Endothelial cell of umbilical vein (primary cell): ENCODE data around the gene ARL6IP6. TPM values are rescaled to one million over a fixed set of nuclear protein-coding genes. Genes with fewer than 3 reads are reported as not detected.

Experiments used
- BruUV-seq: library from RNA; stranded (reverse); fragments of 400-500 nt; replicated peaks from 2 replicates; lab custom pipeline; 2021; lab: Mats Ljungman, UMichigan
- CTCF ChIA-PET: fragments of 300-600, 350-600 bp; sonication (Branson Sonifier 250); formaldehyde crosslinking; loops from one replicate; lab custom pipeline; 2021; ENCODE audit warnings: antibody characterized with exemption, inconsistent platforms; lab: Charles Lee
- POLR2A ChIA-PET: fragments of 300-600, 350-600 bp; sonication (Branson Sonifier 250); formaldehyde crosslinking; loops from one replicate; lab custom pipeline; 2021; ENCODE audit warnings: antibody characterized with exemption, inconsistent platforms; lab: Charles Lee
- DNase-seq: peaks from one replicate; pipeline ENCODE4 v3.0.0-alpha.2; 2011; ENCODE audit warnings: low read depth, low spot score
- FAIRE-seq: peaks from 2 replicates; lab custom pipeline; 2011; peaks lifted over from hg19 to GRCh38; lab: Jason Lieb, UNC
- H2AFZ ChIP-seq: 2 replicates; pipeline ENCODE4 v1.6.0; 2012; ENCODE audit warnings: low read depth, low read length, control low read depth, inconsistent platforms
- H3K27ac ChIP-seq: 2 replicates; pipeline ENCODE4 v1.5.1; 2011; ENCODE audit warnings: low read depth, mild to moderate bottlenecking, control low read depth, low read length, moderate library complexity; ENCODE audit not compliant: insufficient read depth
- H3K27me3 ChIP-seq, 2 experiments: 2 replicates each; pipeline versions ENCODE4 v1.6.0 to v1.6.1; 2011; ENCODE audit warnings: low read length in 2 of 2, mixed read lengths in 1 of 2; ENCODE audit not compliant: control insufficient read depth in 2 of 2, insufficient read depth in 2 of 2
- H3K36me3 ChIP-seq, 2 experiments: 2 replicates in 1 of 2; 3 replicates in 1 of 2; pipeline ENCODE4 v1.5.1; 2011; ENCODE audit warnings: low read length in 2 of 2, mild to moderate bottlenecking in 1 of 2, moderate library complexity in 1 of 2; ENCODE audit not compliant: control insufficient read depth in 2 of 2, insufficient read depth in 2 of 2; ENCODE audit errors: extremely low read depth in 1 of 2
- H3K4me1 ChIP-seq: 3 replicates; pipeline ENCODE4 v1.5.1; 2011; ENCODE audit warnings: mild to moderate bottlenecking, low read length; ENCODE audit not compliant: control insufficient read depth, insufficient read depth; ENCODE audit errors: extremely low read depth
- H3K4me2 ChIP-seq: 2 replicates; pipeline ENCODE4 v1.6.1; 2011; ENCODE audit warnings: low read length, control low read depth, mixed read lengths; ENCODE audit not compliant: insufficient read depth
- H3K4me3 ChIP-seq, 3 experiments: fragments of 200-600 bp in 1 of 3; sonication (generic), shearing (Covaris generic) in 1 of 3; replicated peaks in 1 of 3; 2 replicates each; pipeline ENCODE4 v1.5.1; 2011 to 2016; ENCODE audit warnings: control low read depth in 3 of 3, low read length in 3 of 3, mild to moderate bottlenecking in 2 of 3, inconsistent platforms in 1 of 3, low read depth in 1 of 3, moderate library complexity in 1 of 3; ENCODE audit not compliant: insufficient read depth in 1 of 3
- H3K79me2 ChIP-seq: 2 replicates; pipeline ENCODE4 v1.6.0; 2012; ENCODE audit warnings: low read length, inconsistent platforms; ENCODE audit not compliant: control insufficient read depth, insufficient read depth
- H3K9ac ChIP-seq: replicated peaks from 2 replicates; pipeline ENCODE3; 2011; ENCODE audit warnings: low read length, control low read depth; ENCODE audit not compliant: insufficient read depth; ENCODE audit errors: extremely low read depth
- H3K9me1 ChIP-seq: replicated peaks from 3 replicates; pipeline ENCODE4 v1.6.0; 2011; ENCODE audit warnings: mild to moderate bottlenecking, low read length; ENCODE audit not compliant: control insufficient read depth, insufficient read depth; ENCODE audit errors: extremely low read depth
- H3K9me3 ChIP-seq: replicated peaks from 2 replicates; pipeline ENCODE4 v1.5.1; 2012; ENCODE audit warnings: low read length, inconsistent platforms; ENCODE audit not compliant: control insufficient read depth, insufficient read depth
- H4K20me1 ChIP-seq: replicated peaks from 2 replicates; pipeline ENCODE3; 2011; ENCODE audit warnings: mild to moderate bottlenecking, low read length; ENCODE audit not compliant: control insufficient read depth, insufficient read depth; ENCODE audit errors: extremely low read depth
- CTCF ChIP-seq, 2 donors: IDR thresholded peaks; 1 replicate in 1 of 2; 2 replicates in 1 of 2; pipeline ENCODE4 v1.5.1; 2011; ENCODE audit warnings: low read length in 2 of 2, mild to moderate bottlenecking in 2 of 2, moderate library complexity in 2 of 2, control low read depth in 1 of 2, inconsistent platforms in 1 of 2, low read depth in 1 of 2; ENCODE audit not compliant: insufficient read depth in 1 of 2; ENCODE audit errors: extremely low read depth in 1 of 2
- EZH2 ChIP-seq: IDR thresholded peaks from 2 replicates; pipeline ENCODE4 v1.6.1; 2012; ENCODE audit warnings: borderline replicate concordance, low read depth, mild to moderate bottlenecking, moderate library complexity, low read length, inconsistent platforms; ENCODE audit not compliant: severe bottlenecking
- FOS ChIP-seq: IDR thresholded peaks from 2 replicates; pipeline ENCODE4 v1.6.1; 2011; ENCODE audit warnings: mild to moderate bottlenecking, low read length, moderate library complexity, borderline replicate concordance; ENCODE audit not compliant: insufficient read depth
- GATA2 ChIP-seq: IDR thresholded peaks from 2 replicates; pipeline ENCODE4 v1.7.0; 2011; ENCODE audit warnings: low read depth, mild to moderate bottlenecking, moderate library complexity, mixed read lengths, low read length; ENCODE audit not compliant: insufficient read length, insufficient read depth
- JUN ChIP-seq: IDR thresholded peaks from 2 replicates; pipeline ENCODE4 v1.6.1; 2011; ENCODE audit warnings: borderline replicate concordance, low read depth; ENCODE audit not compliant: insufficient read length, insufficient read depth
- MAX ChIP-seq: IDR thresholded peaks from 2 replicates; pipeline ENCODE4 v1.6.1; 2011; ENCODE audit not compliant: insufficient read depth, insufficient read length
- MYC ChIP-seq: IDR thresholded peaks from one replicate; pipeline ENCODE4 v1.6.1; 2011; ENCODE audit warnings: mild to moderate bottlenecking, low read depth, low read length
- POLR2A ChIP-seq: IDR thresholded peaks from 2 replicates; pipeline ENCODE4 v1.6.1; 2012; ENCODE audit warnings: low read depth, mild to moderate bottlenecking, control low read depth, low read length
- POLR2AphosphoS5 ChIP-seq: IDR thresholded peaks from 2 replicates; pipeline ENCODE4 v1.6.1; 2012; ENCODE audit warnings: low read depth, mild to moderate bottlenecking, control low read depth, low read length, moderate library complexity; ENCODE audit not compliant: insufficient read depth
- dilution Hi-C: fragments of 300-500 bp; cut with MboI; formaldehyde crosslinking; loops from one replicate; pipeline ENCODE4 v1.15.0; 2019; ENCODE audit warnings: low sequenced_read_pairs; ENCODE audit not compliant: extremely low pct_ligation_motif_present
- intact Hi-C: fragments of 100-400 bp; cut with micrococcal nuclease; formaldehyde crosslinking; loops from one replicate; pipeline ENCODE4 v1.10.0; 2022
- polyA plus RNA-seq, 4 experiments: library from polyadenylated mRNA; depleted of rRNA in 3 of 4; stranded (reverse) in 3 of 4; unstranded in 1 of 4; fragments of >200 nt; gene quantifications; 2 replicates each; pipeline versions ENCODE4 v1.2.1 to v1.2.3, GENCODE V29; 2011 to 2012; ENCODE audit warnings: missing spikeins in 1 of 4
- total RNA-seq: library from RNA; stranded (reverse); gene quantifications from 2 replicates; pipeline ENCODE4 v1.2.3, GENCODE V29; 2021

The ARL6IP6 gene
- total and polyA plus RNA-seq, 2 donors (not counting 3 experiments of a cell fraction or from before 2014, with no cell fraction given) = 36.5 to 57.8 TPM

GRCh38 chr2:152682663-152683062 lies 35.8 kb upstream of the ARL6IP6 start:
- ChIA-PET CTCF (no interaction called here), POLR2A (no interaction called here)
- Histone ChIP-seq H3K27ac (no peak overlapping the region), H3K36me3 (no peaks in the 10 kb centered on the region), H3K9me3 (no peaks in the 10 kb centered on the region), H3K9ac (no peak overlapping the region), H3K79me2 (peaks cover 49% of the 10 kb centered on the region), H3K4me1 (no peaks in the 10 kb centered on the region), H4K20me1 (peaks cover 3% of the 10 kb centered on the region), H3K27me3 (no peaks in the 10 kb centered on the region), H2AFZ (no peak overlapping the region), H3K9me1 (no peaks in the 10 kb centered on the region), H3K4me2 (no peak overlapping the region), H3K4me3 (no peak overlapping the region)
- BruUV-seq = no TSS peak
- TF ChIP-seq MYC (no peak), POLR2A (no peak), EZH2 (no peak), GATA2 (no peak), JUN (no peak), CTCF (IDR thresholded peaks at IDR 0.05; ENCODE audit: extremely low read depth in 1 of 2, insufficient read depth in 1 of 2, low read depth in 1 of 2, low read length in 2 of 2) (no peak), POLR2AphosphoS5 (no peak), MAX (no peak), FOS (no peak)
- dilution Hi-C loops (no loop called here), intact Hi-C loops (no loop called here)
- FAIRE-seq (no peak), DNase-seq (no peak)
